K562 (cell line): ENCODE results near the gene CHTOP. TPM values are rescaled to one million over a fixed set of nuclear protein-coding genes. Genes with fewer than 3 reads are reported as not detected.
A peak's percentile ranks its signal among the peaks of the same experiment; 100 is the strongest.

Experiments used
- CBX8 ChIP-seq: fragments of 200-600 bp; sonication (generic); IDR thresholded peaks from 2 replicates; pipeline ENCODE4 v1.6.1; 2012; ENCODE audit warnings: borderline replicate concordance, mixed run types, low read depth, mild to moderate bottlenecking, moderate library complexity, mixed read lengths, low read length, control low read depth, inconsistent platforms; ENCODE audit not compliant: poor library complexity, severe bottlenecking; ENCODE audit errors: extremely low read depth
- ETV1 ChIP-seq: fragments of 450-650 bp; conservative IDR thresholded peaks from 2 replicates; pipeline ENCODE4 v1.6.1; 2016; ENCODE audit warnings: missing genetic modification characterization, control low read depth, low read depth, missing compliant biosample characterization
- FOXP1 ChIP-seq: sonication (generic); formaldehyde crosslinking; IDR thresholded peaks from 2 replicates; pipeline ENCODE4 v1.8.0; 2022; ENCODE audit warnings: mild to moderate bottlenecking, missing genetic modification reagents
- KDM1A ChIP-seq, 2 experiments: fragments of 450-650 bp; IDR thresholded peaks; 2 replicates each; pipeline ENCODE4 v1.6.1; 2016; ENCODE audit warnings: mild to moderate bottlenecking in 2 of 2
- MECOM ChIP-seq: fragments of 250-450 bp; sonication (Bioruptor Pico); IDR thresholded peaks from 2 replicates; pipeline ENCODE4 v1.8.0; 2022; ENCODE audit warnings: inconsistent platforms
- MEIS2 ChIP-seq: fragments of 450-650 bp; IDR thresholded peaks from 2 replicates; pipeline ENCODE4 v1.6.1; 2014; ENCODE audit warnings: mild to moderate bottlenecking; ENCODE audit not compliant: partially characterized antibody
- NFYB ChIP-seq: IDR thresholded peaks from 2 replicates; pipeline ENCODE4 v1.6.1; 2011; ENCODE audit warnings: mild to moderate bottlenecking, moderate library complexity; ENCODE audit not compliant: insufficient read length; ENCODE audit errors: extremely low read depth
- NR2C1 ChIP-seq, 2 experiments: fragments of 450-650 bp; IDR thresholded peaks; 2 replicates each; pipeline ENCODE4 v1.6.1; 2017; ENCODE audit warnings: mild to moderate bottlenecking in 2 of 2, antibody characterized with exemption in 1 of 2, inconsistent platforms in 1 of 2, missing compliant biosample characterization in 1 of 2, missing genetic modification characterization in 1 of 2
- PHB ChIP-seq: fragments of 250-450 bp; sonication (Bioruptor Pico); IDR thresholded peaks from 2 replicates; pipeline ENCODE4 v1.5.0; 2021
- RBM25 ChIP-seq: fragments of 200-400 bp; formaldehyde crosslinking; IDR thresholded peaks from 2 replicates; pipeline ENCODE4 v1.6.1; 2018; ENCODE audit warnings: low read length, low read depth, moderate library complexity; ENCODE audit not compliant: severe bottlenecking
- RCOR1 ChIP-seq, 2 experiments: IDR thresholded peaks; 2 replicates each; pipeline ENCODE4 v1.6.1; 2012; ENCODE audit warnings: low read depth in 2 of 2, low read length in 2 of 2, borderline replicate concordance in 1 of 2, improper control_type of control experiment in 1 of 2
- SMAD3 ChIP-seq: fragments of 450-650 bp; formaldehyde crosslinking; conservative IDR thresholded peaks from 2 replicates; pipeline ENCODE4 v1.4.0; 2020; ENCODE audit warnings: mild to moderate bottlenecking
- SREBF1 ChIP-seq: fragments of 150-350 bp; IDR thresholded peaks from 2 replicates; pipeline ENCODE4 v1.6.1; 2014; ENCODE audit warnings: antibody characterized with exemption, low read depth, low read length, borderline replicate concordance
- SREBF2 ChIP-seq: sonication (generic); formaldehyde crosslinking; IDR thresholded peaks from 2 replicates; pipeline ENCODE4 v1.4.0; 2020; ENCODE audit warnings: mild to moderate bottlenecking, missing genetic modification reagents
- SRSF7 ChIP-seq: fragments of 200-400 bp; formaldehyde crosslinking; optimal IDR thresholded peaks from 2 replicates; pipeline ENCODE3; 2017; ENCODE audit warnings: mild to moderate bottlenecking, low read depth, low read length
- TAL1 ChIP-seq: fragments of 450-650 bp; IDR thresholded peaks from 2 replicates; pipeline ENCODE4 v1.6.1; 2016; ENCODE audit warnings: mild to moderate bottlenecking
- TCFL5 ChIP-seq: fragments of 250-450 bp; sonication (Bioruptor Pico); conservative IDR thresholded peaks from 2 replicates; pipeline ENCODE4 v1.6.1; 2021; ENCODE audit warnings: mild to moderate bottlenecking, moderate library complexity, matching md5 sums
- ZNF212 ChIP-seq: fragments of 450-650 bp; formaldehyde crosslinking; IDR thresholded peaks from 2 replicates; pipeline ENCODE4 v1.4.0; 2020; ENCODE audit warnings: mild to moderate bottlenecking
- ZNF764 ChIP-seq: fragments of 250-450 bp; sonication (Bioruptor Pico); IDR thresholded peaks from 2 replicates; pipeline ENCODE4 v1.4.0; 2020; ENCODE audit warnings: low read depth, mild to moderate bottlenecking, moderate library complexity
- polyA plus RNA-seq, 8 experiments: library from polyadenylated mRNA; depleted of rRNA in 4 of 8; stranded (reverse) in 5 of 8; unstranded in 3 of 8; fragments of >200 nt; fragmentation: Nextera tagmentation in 2 of 8; fragmentation: Illumina TruSeq in 1 of 8; extraction: Ambion mirVana in 2 of 8; extraction: Trizol in 1 of 8; gene quantifications; 2 replicates each; pipeline versions ENCODE4 v1.2.1 to v1.2.3, GENCODE V29; 2011 to 2014; ENCODE audit warnings: inconsistent platforms in 1 of 8, missing spikeins in 1 of 8
- total RNA-seq, 7 experiments: library from RNA; depleted of rRNA in 6 of 7; stranded (reverse); fragments of >200 nt in 6 of 7; fragmentation: Illumina TruSeq in 2 of 7; extraction: Trizol in 2 of 7; gene quantifications; 2 replicates each; pipeline versions ENCODE4 v1.2.1 to v1.2.3, GENCODE V29; 2011 to 2021; ENCODE audit warnings: low replicate concordance in 1 of 7
- TF ChIP-seq, protein P1 (sequence below): IDR thresholded peaks from 2 replicates; pipeline ENCODE4 v1.6.1; 2012; ENCODE audit warnings: low read depth, low read length, improper control_type of control experiment, borderline replicate concordance
- TF ChIP-seq, protein P2 (sequence below), 3 experiments: IDR thresholded peaks in 2 of 3; conservative IDR thresholded peaks in 1 of 3; 2 replicates each; pipeline ENCODE4 v1.5.1; 2011 to 2012; ENCODE audit warnings: low read length in 3 of 3, mild to moderate bottlenecking in 3 of 3, control low read depth in 2 of 3, improper control_type of control experiment in 1 of 3, inconsistent platforms in 1 of 3, low read depth in 1 of 3, mixed read lengths in 1 of 3, moderate library complexity in 1 of 3; ENCODE audit not compliant: insufficient read depth in 2 of 3
- TF ChIP-seq, protein P3 (sequence below): fragments of 200-800 bp; sonication (Bioruptor generic); IDR thresholded peaks from 2 replicates; pipeline ENCODE4 v1.6.1; 2017; ENCODE audit warnings: missing genetic modification characterization, missing compliant biosample characterization

Gene CHTOP
- total and polyA plus RNA-seq, 9 of the 15 experiments (the other 6 are each of a cell fraction or from before 2014, with no cell fraction given): 10.2 to 91.8 (median 60.8) TPM

DNA sequence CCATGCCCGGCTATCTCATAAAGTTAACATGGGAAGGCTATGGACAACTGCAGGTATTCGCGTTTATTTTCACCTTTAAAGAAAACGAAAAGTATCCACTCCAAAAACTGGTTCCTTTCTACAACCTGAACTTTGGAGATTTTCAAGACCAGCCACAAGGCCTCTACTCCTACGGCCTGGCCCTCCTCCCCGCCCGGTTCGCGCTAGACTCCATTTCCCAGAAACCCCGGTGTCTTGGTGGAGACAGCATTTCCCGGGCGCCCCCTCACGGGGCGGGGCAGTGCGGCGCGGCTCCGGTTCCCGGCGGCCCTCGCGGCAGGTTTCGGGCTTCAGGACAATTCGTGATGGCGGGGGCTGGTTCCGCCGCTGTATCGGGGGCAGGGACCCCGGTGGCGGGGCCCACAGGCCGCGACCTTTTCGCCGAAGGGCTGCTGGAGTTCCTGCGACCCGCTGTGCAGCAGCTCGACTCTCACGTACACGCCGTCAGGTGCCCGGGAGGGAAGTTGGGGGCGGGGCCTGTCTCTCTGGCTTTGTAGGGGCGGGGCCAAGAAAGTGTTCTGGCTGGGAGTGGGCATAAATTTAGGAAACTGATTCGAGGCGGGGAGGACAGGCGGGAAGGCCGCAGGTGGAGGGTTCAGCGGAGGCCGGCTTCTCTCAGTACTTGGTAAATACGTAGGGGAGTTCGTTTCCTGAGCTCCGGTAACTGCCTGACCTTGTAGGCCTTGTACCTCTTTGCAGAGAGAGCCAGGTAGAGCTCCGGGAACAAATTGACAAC is 24.7 kb downstream of the CHTOP start, which contains the start of gene SNAPIN (continued):
- TF ChIP-seq, protein P1, sequence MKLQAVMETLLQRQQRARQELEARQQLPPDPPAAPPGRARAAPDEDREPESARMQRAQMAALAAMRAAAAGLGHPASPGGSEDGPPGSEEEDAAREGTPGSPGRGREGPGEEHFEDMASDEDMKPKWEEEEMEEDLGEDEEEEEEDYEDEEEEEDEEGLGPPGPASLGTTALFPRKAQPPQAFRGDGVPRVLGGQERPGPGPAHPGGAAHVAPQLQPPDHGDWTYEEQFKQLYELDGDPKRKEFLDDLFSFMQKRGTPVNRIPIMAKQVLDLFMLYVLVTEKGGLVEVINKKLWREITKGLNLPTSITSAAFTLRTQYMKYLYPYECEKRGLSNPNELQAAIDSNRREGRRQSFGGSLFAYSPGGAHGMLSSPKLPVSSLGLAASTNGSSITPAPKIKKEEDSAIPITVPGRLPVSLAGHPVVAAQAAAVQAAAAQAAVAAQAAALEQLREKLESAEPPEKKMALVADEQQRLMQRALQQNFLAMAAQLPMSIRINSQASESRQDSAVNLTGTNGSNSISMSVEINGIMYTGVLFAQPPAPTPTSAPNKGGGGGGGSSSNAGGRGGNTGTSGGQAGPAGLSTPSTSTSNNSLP: no peak
- TF ChIP-seq FOXP1 (CRISPR knock-in tag): no peak
- no peak for TF ChIP-seq SMAD3 (CRISPR knock-in tag)
- no peak for TF ChIP-seq PHB (CRISPR knock-in tag)
- TF ChIP-seq RBM25: no peak
- TF ChIP-seq CBX8: no peak
- TF ChIP-seq TAL1: no peak
- no peak for TF ChIP-seq NR2C1 (IDR thresholded peaks at IDR 0.05)
- peak; percentile 73 for TF ChIP-seq NR2C1 (tag; IDR thresholded peaks at IDR 0.05)
- TF ChIP-seq ZNF764 (CRISPR knock-in tag): no peak
- no peak for TF ChIP-seq SREBF2 (CRISPR knock-in tag)
- no peak for TF ChIP-seq KDM1A (IDR thresholded peaks at IDR 0.05)
- no peak for TF ChIP-seq ZNF212 (CRISPR knock-in tag)
- TF ChIP-seq SREBF1: no peak
- no peak for TF ChIP-seq TCFL5 (CRISPR knock-in tag)
- TF ChIP-seq, protein P2, sequence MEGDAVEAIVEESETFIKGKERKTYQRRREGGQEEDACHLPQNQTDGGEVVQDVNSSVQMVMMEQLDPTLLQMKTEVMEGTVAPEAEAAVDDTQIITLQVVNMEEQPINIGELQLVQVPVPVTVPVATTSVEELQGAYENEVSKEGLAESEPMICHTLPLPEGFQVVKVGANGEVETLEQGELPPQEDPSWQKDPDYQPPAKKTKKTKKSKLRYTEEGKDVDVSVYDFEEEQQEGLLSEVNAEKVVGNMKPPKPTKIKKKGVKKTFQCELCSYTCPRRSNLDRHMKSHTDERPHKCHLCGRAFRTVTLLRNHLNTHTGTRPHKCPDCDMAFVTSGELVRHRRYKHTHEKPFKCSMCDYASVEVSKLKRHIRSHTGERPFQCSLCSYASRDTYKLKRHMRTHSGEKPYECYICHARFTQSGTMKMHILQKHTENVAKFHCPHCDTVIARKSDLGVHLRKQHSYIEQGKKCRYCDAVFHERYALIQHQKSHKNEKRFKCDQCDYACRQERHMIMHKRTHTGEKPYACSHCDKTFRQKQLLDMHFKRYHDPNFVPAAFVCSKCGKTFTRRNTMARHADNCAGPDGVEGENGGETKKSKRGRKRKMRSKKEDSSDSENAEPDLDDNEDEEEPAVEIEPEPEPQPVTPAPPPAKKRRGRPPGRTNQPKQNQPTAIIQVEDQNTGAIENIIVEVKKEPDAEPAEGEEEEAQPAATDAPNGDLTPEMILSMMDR (IDR thresholded peaks at IDR 0.05 in 2 of 3, conservative IDR thresholded peaks at IDR 0.05 in 1 of 3; ENCODE audit: insufficient read depth in 2 of 3, low read depth in 1 of 3, low read length in 3 of 3): 0 out of 6 replicates have a peak, but pooled peaks of 2 of the 3 experiments have one; percentile 14 to 25
- no peak for TF ChIP-seq SRSF7
- TF ChIP-seq NFYB: no peak
- no peak for TF ChIP-seq MECOM (CRISPR knock-in tag)
- no peak; the same call in 1 of the 2 replicates for TF ChIP-seq ETV1 (tag)
- TF ChIP-seq RCOR1 (IDR thresholded peaks at IDR 0.05; ENCODE audit: borderline replicate concordance in 1 of 2, low read depth in 2 of 2, low read length in 2 of 2): no peak
- TF ChIP-seq MEIS2: no peak
- TF ChIP-seq, protein P3, sequence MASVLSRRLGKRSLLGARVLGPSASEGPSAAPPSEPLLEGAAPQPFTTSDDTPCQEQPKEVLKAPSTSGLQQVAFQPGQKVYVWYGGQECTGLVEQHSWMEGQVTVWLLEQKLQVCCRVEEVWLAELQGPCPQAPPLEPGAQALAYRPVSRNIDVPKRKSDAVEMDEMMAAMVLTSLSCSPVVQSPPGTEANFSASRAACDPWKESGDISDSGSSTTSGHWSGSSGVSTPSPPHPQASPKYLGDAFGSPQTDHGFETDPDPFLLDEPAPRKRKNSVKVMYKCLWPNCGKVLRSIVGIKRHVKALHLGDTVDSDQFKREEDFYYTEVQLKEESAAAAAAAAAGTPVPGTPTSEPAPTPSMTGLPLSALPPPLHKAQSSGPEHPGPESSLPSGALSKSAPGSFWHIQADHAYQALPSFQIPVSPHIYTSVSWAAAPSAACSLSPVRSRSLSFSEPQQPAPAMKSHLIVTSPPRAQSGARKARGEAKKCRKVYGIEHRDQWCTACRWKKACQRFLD (CRISPR knock-in tag): peak; percentile 79
